Smooth muscle cell (in vitro differentiated cells): ENCODE data around the gene COQ9. TPM values are rescaled to one million over a fixed set of nuclear protein-coding genes. Genes with fewer than 3 reads are reported as not detected.

Experiments used
- DNase-seq: peaks from one replicate; lab custom pipeline; 2025; ENCODE audit not compliant: unreplicated experiment; lab: John Stamatoyannopoulos, UW
- H2AFZ ChIP-seq: fragments of 200-600 bp; sonication (generic); 2 replicates; pipeline ENCODE4 v1.6.0; 2016; ENCODE audit warnings: antibody characterized with exemption, low read depth, mild to moderate bottlenecking
- H3F3A ChIP-seq: fragments of 200-600 bp; sonication (generic); 2 replicates; pipeline ENCODE4 v1.6.0; 2017; ENCODE audit warnings: antibody characterized with exemption, low read depth
- H3K27ac ChIP-seq: fragments of 200-600 bp; sonication (generic); 2 replicates; pipeline ENCODE4 v1.5.1; 2016; ENCODE audit warnings: low read depth, mild to moderate bottlenecking
- H3K27me3 ChIP-seq: fragments of 200-600 bp; sonication (generic); 2 replicates; pipeline ENCODE4 v1.6.1; 2016; ENCODE audit warnings: low read depth, mild to moderate bottlenecking
- H3K36me3 ChIP-seq: fragments of 200-600 bp; sonication (generic); 2 replicates; pipeline ENCODE4 v1.5.1; 2016; ENCODE audit warnings: low read depth
- H3K4me1 ChIP-seq: fragments of 200-600 bp; sonication (generic); 2 replicates; pipeline ENCODE4 v1.5.1; 2016; ENCODE audit warnings: low read depth
- H3K4me2 ChIP-seq: fragments of 200-600 bp; sonication (generic); 2 replicates; pipeline ENCODE4 v1.6.0; 2016; ENCODE audit warnings: mild to moderate bottlenecking
- H3K4me3 ChIP-seq: fragments of 200-600 bp; sonication (generic); 2 replicates; pipeline ENCODE4 v1.5.1; 2016; ENCODE audit warnings: mild to moderate bottlenecking
- H3K79me2 ChIP-seq: fragments of 200-600 bp; sonication (generic); 2 replicates; pipeline ENCODE4 v1.6.0; 2016; ENCODE audit warnings: low read depth, mild to moderate bottlenecking
- H3K9ac ChIP-seq: fragments of 200-600 bp; sonication (generic); 2 replicates; pipeline ENCODE4 v1.6.0; 2016; ENCODE audit warnings: low read depth
- H3K9me3 ChIP-seq: fragments of 200-600 bp; sonication (generic); replicated peaks from 2 replicates; pipeline ENCODE4 v1.5.1; 2016; ENCODE audit warnings: low read depth
- H4K20me1 ChIP-seq: fragments of 200-600 bp; sonication (generic); 2 replicates; pipeline ENCODE4 v1.6.0; 2016; ENCODE audit warnings: low read depth
- CTCF ChIP-seq: fragments of 200-600 bp; sonication (generic); IDR thresholded peaks from 2 replicates; pipeline ENCODE4 v1.5.1; 2017; ENCODE audit warnings: borderline replicate concordance, mild to moderate bottlenecking, antibody characterized with exemption; ENCODE audit not compliant: insufficient read depth, poor library complexity, severe bottlenecking
- WGBS: methylation state at CpG from one replicate; pipeline ENCODE4 v1.1.7; 2016; ENCODE audit warnings: low lambda C conversion rate; 5-methylcytosine and 5-hydroxymethylcytosine counted together
- polyA plus RNA-seq: library from polyadenylated mRNA; unstranded; fragments of >200 nt; fragmentation: Nextera tagmentation; extraction: Ambion mirVana; gene quantifications from 2 replicates; pipeline ENCODE4 v1.2.1, GENCODE V29; 2016
- total RNA-seq: library from RNA; depleted of rRNA; stranded (reverse); fragments of >200 nt; gene quantifications from 2 replicates; pipeline ENCODE4 v1.2.3, GENCODE V29; 2014

Gene COQ9
- total and polyA plus RNA-seq, 2 experiments from 2014 or later: 34.7 to 62.1 TPM

DNA sequence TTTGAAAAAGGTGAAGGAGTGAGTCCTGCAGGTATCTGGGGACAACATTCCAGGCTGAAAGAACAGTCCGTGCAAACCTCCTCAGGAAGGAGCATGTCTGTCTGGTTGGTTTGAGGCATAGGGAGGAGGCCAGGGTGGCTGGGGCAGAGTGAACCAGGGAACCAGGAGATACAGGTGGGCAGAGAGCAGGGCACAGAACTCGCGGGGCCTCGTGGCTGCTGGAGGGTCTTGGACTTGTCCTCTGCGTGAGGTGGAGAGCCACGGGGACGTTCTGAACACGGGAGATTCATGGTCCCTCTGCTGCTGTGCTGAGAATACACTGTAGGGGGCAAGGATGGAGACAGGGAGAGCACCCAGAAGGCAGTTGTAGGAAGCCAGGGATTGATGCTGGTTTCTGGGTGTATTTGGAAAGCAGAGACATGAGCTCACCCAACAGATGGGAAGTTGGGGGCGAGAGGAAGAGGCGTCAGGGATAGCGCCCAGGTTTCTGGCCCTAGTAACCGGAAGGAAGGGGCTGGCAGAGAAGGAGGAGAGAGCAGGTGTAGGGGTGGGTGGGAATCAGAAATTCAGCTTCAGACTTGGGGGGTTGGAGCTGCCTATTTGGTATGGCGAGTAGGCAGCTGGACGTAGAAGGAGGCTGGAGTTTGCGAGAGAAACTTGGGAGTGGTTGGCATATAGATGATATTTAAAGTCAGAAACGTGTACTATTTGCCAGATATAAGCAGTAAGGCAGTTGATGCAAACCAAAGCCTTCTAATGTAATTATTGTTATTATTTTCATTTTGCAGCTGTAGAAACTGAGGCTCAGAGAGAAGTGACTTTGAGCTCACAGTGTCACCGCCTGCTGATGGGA is 43.1 kb upstream of the COQ9 start, which contains the start of gene CCL17:
TSS of gene CCL17 (plus strand) at position 803 of the 853 bp plus-strand sequence. CDS start 9,166 bp downstream, outside the sequence.
- no peaks in the 10 kb centered on the region for H3K79me2 ChIP-seq
- no peaks in the 10 kb centered on the region for H3K9me3 ChIP-seq

GRCh38 chr16:57405097-57405496 is 42.2 kb upstream of the COQ9 start:
- TF ChIP-seq CTCF: no peak
- Histone ChIP-seq H3K4me1 (no peaks in the 10 kb centered on the region), H3F3A (no peaks in the 10 kb centered on the region), H3K27me3 (no peaks in the 10 kb centered on the region), H3K9me3 (no peaks in the 10 kb centered on the region), H3K27ac (no peak overlapping the region), H2AFZ (no peak overlapping the region), H3K4me2 (no peak overlapping the region), H3K4me3 (no peak overlapping the region), H3K36me3 (no peaks in the 10 kb centered on the region), H4K20me1 (no peaks in the 10 kb centered on the region), H3K9ac (no peak overlapping the region), H3K79me2 (no peaks in the 10 kb centered on the region)
- 78% methylated on average over 3 of the region's 3 CpGs for WGBS
- DNase-seq: no peak

More for the DNA sequence above, 43.1 kb upstream of the COQ9 start, which contains the start of gene CCL17:
- no peaks in the 10 kb centered on the region for H3K27me3 ChIP-seq
- WGBS: 87% methylated on average over 17 of the region's 17 CpGs
- H3K4me2 ChIP-seq: no peak within 1 kb of the TSS
- no peaks in the 10 kb centered on the region for H4K20me1 ChIP-seq
- no peak within 1 kb of the TSS for H3K27ac ChIP-seq
- no peak within 1 kb of the TSS for H2AFZ ChIP-seq
- no peaks in the 10 kb centered on the region for H3K4me1 ChIP-seq
- no peaks in the 10 kb centered on the region for H3K36me3 ChIP-seq
- DNase-seq: no peak
- H3F3A ChIP-seq: no peaks in the 10 kb centered on the region
- H3K9ac ChIP-seq: no peak within 1 kb of the TSS
- H3K4me3 ChIP-seq: no peak within 1 kb of the TSS
- no peak for TF ChIP-seq CTCF

DNA sequence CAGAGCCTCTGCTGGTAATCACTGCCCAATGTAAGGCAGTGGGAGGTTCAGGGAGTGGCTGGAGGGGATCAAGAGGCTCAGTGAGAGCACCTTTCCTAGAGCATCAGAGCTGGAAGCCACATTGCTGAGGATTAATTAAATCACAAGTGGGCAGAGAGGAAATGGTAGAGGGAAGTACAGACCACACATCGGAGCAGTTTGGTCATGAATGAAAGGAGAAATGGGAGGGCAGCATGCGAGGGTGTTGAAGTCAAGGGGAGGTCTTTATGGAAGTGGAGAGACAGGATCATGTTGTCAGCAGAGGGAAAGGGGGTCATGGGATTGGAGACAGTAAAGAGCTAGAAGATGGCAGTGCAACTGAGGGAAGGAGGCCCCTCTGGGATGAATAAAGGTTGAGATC is 40.4 kb upstream of the COQ9 start:
- Histone ChIP-seq H3K9me3 (no peaks in the 10 kb centered on the region), H3K9ac (no peak overlapping the region), H2AFZ (no peak overlapping the region), H3K79me2 (no peaks in the 10 kb centered on the region), H3K27me3 (no peaks in the 10 kb centered on the region), H4K20me1 (no peaks in the 10 kb centered on the region), H3K36me3 (no peaks in the 10 kb centered on the region), H3K4me2 (no peak overlapping the region), H3K27ac (no peak overlapping the region), H3K4me3 (no peak overlapping the region), H3F3A (no peaks in the 10 kb centered on the region), H3K4me1 (no peaks in the 10 kb centered on the region)
- TF ChIP-seq CTCF: no peak
- WGBS: 91% methylated on average over 2 of the region's 2 CpGs
- no peak for DNase-seq
